HEK293T (cell line): ENCODE data around the gene POLR1A.

ENCODE experiments used
- CTCF ChIA-PET: fragments of 350-600 bp; formaldehyde crosslinking; extraction: SDS; loops from one replicate; lab custom pipeline; 2021; ENCODE audit warnings: antibody characterized with exemption, inconsistent platforms; lab: Yijun Ruan, JAX
- POLR2A ChIA-PET: fragments of 350-600 bp; formaldehyde crosslinking; extraction: SDS; loops from one replicate; lab custom pipeline; 2020; ENCODE audit warnings: antibody characterized with exemption, inconsistent platforms; lab: Yijun Ruan, JAX
- DNase-seq: peaks from one replicate; pipeline ENCODE4 v3.0.0; 2012; ENCODE audit warnings: mixed read lengths; ENCODE audit errors: extremely low spot score
- ARNT ChIP-seq: fragments of 450-650 bp; IDR thresholded peaks from 2 replicates; pipeline ENCODE4 v1.6.1; 2017; ENCODE audit warnings: mild to moderate bottlenecking
- BHLHE40 ChIP-seq: fragments of 450-650 bp; IDR thresholded peaks from 2 replicates; pipeline ENCODE4 v1.6.1; 2016; ENCODE audit warnings: mild to moderate bottlenecking, moderate library complexity, borderline replicate concordance
- CTBP1 ChIP-seq: fragments of 450-650 bp; IDR thresholded peaks from 2 replicates; pipeline ENCODE4 v1.6.1; 2016; ENCODE audit warnings: borderline replicate concordance
- ELF4 ChIP-seq: fragments of 450-650 bp; IDR thresholded peaks from 2 replicates; pipeline ENCODE4 v1.6.1; 2017; ENCODE audit warnings: antibody characterized with exemption
- FOXA1 ChIP-seq: fragments of 450-650 bp; IDR thresholded peaks from 2 replicates; pipeline ENCODE4 v1.6.1; 2016; ENCODE audit warnings: mild to moderate bottlenecking
- FOXK2 ChIP-seq: fragments of 450-650 bp; IDR thresholded peaks from 2 replicates; pipeline ENCODE4 v1.6.1; 2016; ENCODE audit warnings: mild to moderate bottlenecking
- FOXM1 ChIP-seq: fragments of 450-650 bp; IDR thresholded peaks from 2 replicates; pipeline ENCODE4 v1.6.1; 2017; ENCODE audit warnings: mild to moderate bottlenecking, borderline replicate concordance
- HDGF ChIP-seq: fragments of 450-650 bp; IDR thresholded peaks from 2 replicates; pipeline ENCODE4 v1.6.1; 2017; ENCODE audit warnings: antibody characterized with exemption, borderline replicate concordance
- L3MBTL2 ChIP-seq: fragments of 450-650 bp; conservative IDR thresholded peaks from 2 replicates; pipeline ENCODE4 v1.6.1; 2016; ENCODE audit warnings: mild to moderate bottlenecking
- LEF1 ChIP-seq: fragments of 450-650 bp; IDR thresholded peaks from 2 replicates; pipeline ENCODE4 v1.6.1; 2017; ENCODE audit warnings: mild to moderate bottlenecking, borderline replicate concordance
- NFRKB ChIP-seq: fragments of 450-650 bp; IDR thresholded peaks from 2 replicates; pipeline ENCODE4 v1.6.1; 2016; ENCODE audit warnings: mild to moderate bottlenecking, moderate library complexity
- PKNOX1 ChIP-seq: fragments of 450-650 bp; IDR thresholded peaks from 2 replicates; pipeline ENCODE4 v1.6.1; 2016
- SP1 ChIP-seq: fragments of 450-650 bp; IDR thresholded peaks from 2 replicates; pipeline ENCODE4 v1.6.1; 2017
- SUZ12 ChIP-seq: fragments of 450-650 bp; IDR thresholded peaks from 2 replicates; pipeline ENCODE4 v1.6.1; 2016; ENCODE audit warnings: mild to moderate bottlenecking
- TARDBP ChIP-seq: fragments of 450-650 bp; IDR thresholded peaks from 2 replicates; pipeline ENCODE4 v1.6.1; 2016
- ZNF384 ChIP-seq: fragments of 450-650 bp; IDR thresholded peaks from 2 replicates; pipeline ENCODE4 v1.6.1; 2016

POLR1A gene

DNA sequence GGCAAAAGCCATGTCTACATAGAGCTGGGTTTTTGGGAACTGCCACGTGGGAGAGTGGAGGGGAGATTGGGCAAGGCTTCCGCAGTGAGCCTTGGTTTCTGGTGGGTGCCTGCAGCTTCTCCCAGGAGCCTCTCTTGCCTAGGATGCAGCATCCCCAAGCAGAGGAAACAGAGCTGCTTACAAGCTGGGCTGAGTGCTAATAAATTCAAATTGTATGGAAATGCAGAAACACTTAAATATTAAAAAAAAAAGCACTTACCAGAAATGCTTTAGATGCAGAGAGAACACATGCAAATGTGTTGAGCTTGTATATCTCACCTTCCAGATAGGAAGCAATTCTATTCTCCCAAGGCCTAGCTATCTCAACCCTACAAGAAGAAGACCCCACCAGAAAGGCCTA lies 120.9 kb downstream of the POLR1A start:
- DNase-seq = no peak
- POLR2A ChIA-PET = no interaction called here
- CTCF ChIA-PET = no interaction called here
- no peak for TF ChIP-seq L3MBTL2
- no peak for TF ChIP-seq ARNT
- TF ChIP-seq SP1 = no peak
- TF ChIP-seq PKNOX1 = no peak
- TF ChIP-seq FOXA1 = no peak

- no peak for DNase-seq
- ChIA-PET POLR2A (interaction anchor here (0.6 kb wide), 1 partner anchor 244 kb away, joined by 4 read pairs; no protein-coding TSS in a partner anchor), CTCF (no interaction called here)
- TF ChIP-seq ELF4 (no peak), LEF1 (no peak)
These were observed 121.9 kb downstream of the POLR1A start for GRCh38 chr2:85983766-85984165.

- no peak for DNase-seq
- TF ChIP-seq HDGF (no peak), FOXM1 (no peak), BHLHE40 (no peak), LEF1 (no peak), ZNF384 (no peak), NFRKB (no peak), FOXK2 (no peak), FOXA1 (no peak), ELF4 (no peak)
- POLR2A ChIA-PET = no interaction called here
- CTCF ChIA-PET = interaction anchor here (0.6 kb wide), 1 partner anchor 115 kb away, joined by 3 read pairs; no protein-coding TSS in a partner anchor
These were observed 124.0 kb downstream of the POLR1A start for GRCh38 chr2:85981579-85982247.

- ChIA-PET CTCF (no interaction called here), POLR2A (no interaction called here)
- DNase-seq = no peak
- TF ChIP-seq TARDBP = no peak
- no peak for TF ChIP-seq SP1
- TF ChIP-seq BHLHE40 = no peak
- TF ChIP-seq HDGF = no peak
- TF ChIP-seq PKNOX1 = no peak
These were observed 126.6 kb downstream of the POLR1A start for GRCh38 chr2:85978883-85979780.

GRCh38 chr2:85976106-85976920 lies 129.4 kb downstream of the POLR1A start:
- DNase-seq = no peak
- TF ChIP-seq FOXA1 (no peak), L3MBTL2 (no peak), SUZ12 (no peak), PKNOX1 (no peak), ARNT (no peak), NFRKB (no peak), BHLHE40 (no peak), CTBP1 (no peak), HDGF (no peak), FOXK2 (no peak), ELF4 (no peak), FOXM1 (no peak), SP1 (no peak), TARDBP (no peak), LEF1 (no peak), ZNF384 (no peak)
- CTCF ChIA-PET = no interaction called here
- POLR2A ChIA-PET = interaction anchor here (0.7 kb wide), 1 partner anchor 918 kb away, joined by 3 read pairs; no protein-coding TSS in a partner anchor

DNA sequence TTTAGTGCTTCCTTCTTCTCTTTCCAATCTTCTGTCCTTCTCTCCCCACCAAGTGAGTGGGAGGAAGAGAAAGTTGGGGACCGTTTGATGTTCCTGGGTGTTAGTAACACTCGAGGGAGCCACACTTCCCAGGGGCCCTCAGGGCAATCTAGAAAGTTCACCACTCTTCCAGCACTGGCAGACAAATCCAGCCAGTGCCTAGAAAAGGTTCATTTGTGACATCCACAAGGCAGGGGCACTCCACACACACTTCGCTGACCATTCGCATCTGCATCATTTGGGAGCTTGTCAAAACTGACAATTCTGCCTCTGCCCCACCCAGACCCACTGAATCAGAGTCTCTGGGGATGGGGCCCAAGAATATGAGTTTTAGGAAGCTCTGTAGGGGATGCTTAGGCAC lies 130.1 kb downstream of the POLR1A start:
- DNase-seq = no peak
- TF ChIP-seq FOXM1 (no peak), ARNT (no peak), HDGF (no peak), SUZ12 (no peak), ELF4 (no peak), CTBP1 (no peak), FOXA1 (no peak)
- POLR2A ChIA-PET = interaction anchor here (0.7 kb wide), 1 partner anchor 917 kb away, joined by 3 read pairs; no protein-coding TSS in a partner anchor
- CTCF ChIA-PET = no interaction called here
